GM23248 (cell line): Measurements from ENCODE around the gene FRMD5.

Experiments
- EZH2 ChIP-seq: fragments of 200-600 bp; sonication (generic); IDR thresholded peaks from 2 replicates; pipeline ENCODE4 v1.6.1; 2018; ENCODE audit warnings: antibody characterized with exemption, mild to moderate bottlenecking; ENCODE audit not compliant: insufficient read depth, poor library complexity, severe bottlenecking
- EZH2phosphoT487 ChIP-seq: fragments of 200-600 bp; sonication (generic); IDR thresholded peaks from 2 replicates; pipeline ENCODE4 v1.6.1; 2018; ENCODE audit warnings: antibody characterized with exemption, moderate library complexity, mild to moderate bottlenecking, low read depth; ENCODE audit not compliant: insufficient read depth

- TF ChIP-seq EZH2phosphoT487: no peak
- TF ChIP-seq EZH2: no peak
These were observed 92.3 kb downstream of the FRMD5 start for GRCh38 chr15:44102675-44103254.
